B cell (primary cell): ENCODE data around the gene CCDC116.

Experiments
- EZH2 ChIP-seq: IDR thresholded peaks from 2 replicates; pipeline ENCODE4 v1.6.1; 2012; ENCODE audit warnings: borderline replicate concordance, low read depth, mild to moderate bottlenecking, moderate library complexity, low read length; ENCODE audit not compliant: insufficient read depth, poor library complexity, severe bottlenecking
- TF ChIP-seq, protein P1 (sequence below): fragments of 200-600 bp; IDR thresholded peaks from one replicate; pipeline ENCODE4 v1.8.0; 2022; ENCODE audit warnings: antibody characterized with exemption, mild to moderate bottlenecking

GRCh38 chr22:21615731-21616130 lies 16.8 kb upstream of the CCDC116 start:
- TF ChIP-seq EZH2: no peak
- TF ChIP-seq, protein P1, sequence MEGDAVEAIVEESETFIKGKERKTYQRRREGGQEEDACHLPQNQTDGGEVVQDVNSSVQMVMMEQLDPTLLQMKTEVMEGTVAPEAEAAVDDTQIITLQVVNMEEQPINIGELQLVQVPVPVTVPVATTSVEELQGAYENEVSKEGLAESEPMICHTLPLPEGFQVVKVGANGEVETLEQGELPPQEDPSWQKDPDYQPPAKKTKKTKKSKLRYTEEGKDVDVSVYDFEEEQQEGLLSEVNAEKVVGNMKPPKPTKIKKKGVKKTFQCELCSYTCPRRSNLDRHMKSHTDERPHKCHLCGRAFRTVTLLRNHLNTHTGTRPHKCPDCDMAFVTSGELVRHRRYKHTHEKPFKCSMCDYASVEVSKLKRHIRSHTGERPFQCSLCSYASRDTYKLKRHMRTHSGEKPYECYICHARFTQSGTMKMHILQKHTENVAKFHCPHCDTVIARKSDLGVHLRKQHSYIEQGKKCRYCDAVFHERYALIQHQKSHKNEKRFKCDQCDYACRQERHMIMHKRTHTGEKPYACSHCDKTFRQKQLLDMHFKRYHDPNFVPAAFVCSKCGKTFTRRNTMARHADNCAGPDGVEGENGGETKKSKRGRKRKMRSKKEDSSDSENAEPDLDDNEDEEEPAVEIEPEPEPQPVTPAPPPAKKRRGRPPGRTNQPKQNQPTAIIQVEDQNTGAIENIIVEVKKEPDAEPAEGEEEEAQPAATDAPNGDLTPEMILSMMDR: no peak
